ENCODE measurements around the gene HNRNPR.

The HNRNPR gene

DNA sequence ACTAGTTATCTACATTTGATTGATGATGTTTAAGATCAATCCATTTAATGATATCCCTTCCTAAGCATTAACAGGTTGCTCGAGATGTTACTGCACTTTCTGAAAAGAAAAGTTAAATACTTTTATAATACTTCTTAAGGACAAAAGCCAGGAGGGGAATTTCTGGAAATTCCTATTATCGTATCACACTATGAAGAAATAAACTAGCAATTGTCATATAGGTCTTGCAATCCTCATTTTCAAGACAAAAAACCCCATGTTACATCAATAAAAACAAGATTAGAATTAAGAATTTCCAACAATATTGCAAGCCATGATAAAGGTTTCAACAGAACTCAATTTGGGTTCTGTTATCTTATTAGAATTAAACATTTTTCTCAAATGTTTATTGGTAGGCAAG, 47.2 kb downstream of the HNRNPR start (continued):
- TF ChIP-seq ZNF138 (tag by site-specific recombination; IDR thresholded peaks at IDR 0.05; ENCODE audit: borderline replicate concordance) (no peak), HOXD13 (CRISPR knock-in tag; IDR thresholded peaks at IDR 0.05; ENCODE audit: borderline replicate concordance) (no peak), ZNF341 (tag by site-specific recombination; IDR thresholded peaks at IDR 0.05; ENCODE audit: low read depth) (no peak), ZNF24 (tag by site-specific recombination; IDR thresholded peaks at IDR 0.05) (no peak), ZNF658 (tag by site-specific recombination; IDR thresholded peaks at IDR 0.05) (no peak)

DNA sequence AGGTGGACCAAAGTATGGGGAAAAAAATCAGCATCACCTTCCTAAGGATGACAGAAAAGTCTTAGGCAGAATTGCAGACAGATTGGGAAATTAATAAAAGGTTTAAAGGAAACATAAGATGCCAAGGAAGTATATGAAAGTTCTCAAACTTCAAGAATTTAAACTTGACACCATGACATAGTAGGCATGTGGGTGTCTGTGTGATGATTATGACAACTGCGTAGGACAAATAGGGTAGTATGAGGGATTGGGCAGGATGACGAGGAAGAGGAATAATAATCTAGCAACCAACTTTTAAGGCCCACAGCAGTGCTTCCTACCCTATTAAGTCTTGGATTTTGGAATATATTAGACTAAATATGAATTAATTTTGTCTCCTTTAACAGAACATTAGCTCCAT, 52.4 kb downstream of the HNRNPR start:
- ChIA-PET CTCF (interaction anchor here (0.7 to 0.9 kb wide), 2 partner anchors 62 to 112 kb away, joined by 3 read pairs; no protein-coding TSS in a partner anchor), POLR2A (no interaction called here)
- Histone ChIP-seq H3K27ac (ENCODE audit: extremely low read depth, low read depth, low read length) (no peak overlapping the region), H3K36me3 (ENCODE audit: control insufficient read depth in 2 of 2, insufficient read depth in 1 of 2, low read length in 2 of 2) (peaks cover 29 to 68% of the 10 kb centered on the region in 2 experiments), H3K4me3 (ENCODE audit: low read depth, low read length) (no peak overlapping the region), H3K4me1 (ENCODE audit: control insufficient read depth, insufficient read depth, low read length) (no peaks in the 10 kb centered on the region), H3K9me3 (ENCODE audit: control insufficient read depth, insufficient read depth, low read depth, low read length) (no peaks in the 10 kb centered on the region)
- TF ChIP-seq ZNF510 (tag by site-specific recombination; IDR thresholded peaks at IDR 0.05; ENCODE audit: insufficient replicate concordance) = no peak
- no peak for TF ChIP-seq HOXC10 (CRISPR knock-in tag; IDR thresholded peaks at IDR 0.05)
- no peak for TF ChIP-seq ZNF169 (tag by site-specific recombination; IDR thresholded peaks at IDR 0.05)
- no peak for TF ChIP-seq ZNF157 (tag by site-specific recombination; IDR thresholded peaks at IDR 0.05)
- TF ChIP-seq ZNF654 (tag by site-specific recombination; IDR thresholded peaks at IDR 0.05; ENCODE audit: low read depth) = no peak
- TF ChIP-seq, protein P1, sequence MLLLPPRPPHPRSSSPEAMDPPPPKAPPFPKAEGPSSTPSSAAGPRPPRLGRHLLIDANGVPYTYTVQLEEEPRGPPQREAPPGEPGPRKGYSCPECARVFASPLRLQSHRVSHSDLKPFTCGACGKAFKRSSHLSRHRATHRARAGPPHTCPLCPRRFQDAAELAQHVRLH (tag by site-specific recombination; IDR thresholded peaks at IDR 0.05) = no peak
- TF ChIP-seq ZNF792 (tag by site-specific recombination; IDR thresholded peaks at IDR 0.05) = no peak
- TF ChIP-seq ZBTB26 (tag by site-specific recombination; optimal IDR thresholded peaks at IDR 0.05) = no peak
- TF ChIP-seq ZNF341 (tag by site-specific recombination; IDR thresholded peaks at IDR 0.05; ENCODE audit: low read depth) = no peak
- TF ChIP-seq ZNF645 (tag by site-specific recombination; IDR thresholded peaks at IDR 0.05) = no peak
- no peak for TF ChIP-seq KLF16 (tag by site-specific recombination; IDR thresholded peaks at IDR 0.05)
- TF ChIP-seq, protein P2, sequence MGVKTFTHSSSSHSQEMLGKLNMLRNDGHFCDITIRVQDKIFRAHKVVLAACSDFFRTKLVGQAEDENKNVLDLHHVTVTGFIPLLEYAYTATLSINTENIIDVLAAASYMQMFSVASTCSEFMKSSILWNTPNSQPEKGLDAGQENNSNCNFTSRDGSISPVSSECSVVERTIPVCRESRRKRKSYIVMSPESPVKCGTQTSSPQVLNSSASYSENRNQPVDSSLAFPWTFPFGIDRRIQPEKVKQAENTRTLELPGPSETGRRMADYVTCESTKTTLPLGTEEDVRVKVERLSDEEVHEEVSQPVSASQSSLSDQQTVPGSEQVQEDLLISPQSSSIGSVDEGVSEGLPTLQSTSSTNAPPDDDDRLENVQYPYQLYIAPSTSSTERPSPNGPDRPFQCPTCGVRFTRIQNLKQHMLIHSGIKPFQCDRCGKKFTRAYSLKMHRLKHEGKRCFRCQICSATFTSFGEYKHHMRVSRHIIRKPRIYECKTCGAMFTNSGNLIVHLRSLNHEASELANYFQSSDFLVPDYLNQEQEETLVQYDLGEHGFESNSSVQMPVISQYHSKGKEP (tag by site-specific recombination; IDR thresholded peaks at IDR 0.05) = no peak
- no peak for TF ChIP-seq ZBTB20 (tag by site-specific recombination; IDR thresholded peaks at IDR 0.05)
- TF ChIP-seq, protein P3, sequence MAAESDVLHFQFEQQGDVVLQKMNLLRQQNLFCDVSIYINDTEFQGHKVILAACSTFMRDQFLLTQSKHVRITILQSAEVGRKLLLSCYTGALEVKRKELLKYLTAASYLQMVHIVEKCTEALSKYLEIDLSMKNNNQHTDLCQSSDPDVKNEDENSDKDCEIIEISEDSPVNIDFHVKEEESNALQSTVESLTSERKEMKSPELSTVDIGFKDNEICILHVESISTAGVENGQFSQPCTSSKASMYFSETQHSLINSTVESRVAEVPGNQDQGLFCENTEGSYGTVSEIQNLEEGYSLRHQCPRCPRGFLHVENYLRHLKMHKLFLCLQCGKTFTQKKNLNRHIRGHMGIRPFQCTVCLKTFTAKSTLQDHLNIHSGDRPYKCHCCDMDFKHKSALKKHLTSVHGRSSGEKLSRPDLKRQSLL (tag by site-specific recombination; IDR thresholded peaks at IDR 0.05) = no peak
